ENCODE results near the gene RPLP2.
A peak's percentile ranks its signal among the peaks of the same experiment; 100 is the strongest.

Gene RPLP2

GRCh38 chr11:774873-775592 lies 34.7 kb upstream of the RPLP2 start:
- no peak for DNase-seq

GRCh38 chr11:776263-776560 lies 33.6 kb upstream of the RPLP2 start:
- DNase-seq: no peak

GRCh38 chr11:776561-777287 lies 33.0 kb upstream of the RPLP2 start:
- DNase-seq: peak in 1 of 2 experiments; percentile 15

DNA sequence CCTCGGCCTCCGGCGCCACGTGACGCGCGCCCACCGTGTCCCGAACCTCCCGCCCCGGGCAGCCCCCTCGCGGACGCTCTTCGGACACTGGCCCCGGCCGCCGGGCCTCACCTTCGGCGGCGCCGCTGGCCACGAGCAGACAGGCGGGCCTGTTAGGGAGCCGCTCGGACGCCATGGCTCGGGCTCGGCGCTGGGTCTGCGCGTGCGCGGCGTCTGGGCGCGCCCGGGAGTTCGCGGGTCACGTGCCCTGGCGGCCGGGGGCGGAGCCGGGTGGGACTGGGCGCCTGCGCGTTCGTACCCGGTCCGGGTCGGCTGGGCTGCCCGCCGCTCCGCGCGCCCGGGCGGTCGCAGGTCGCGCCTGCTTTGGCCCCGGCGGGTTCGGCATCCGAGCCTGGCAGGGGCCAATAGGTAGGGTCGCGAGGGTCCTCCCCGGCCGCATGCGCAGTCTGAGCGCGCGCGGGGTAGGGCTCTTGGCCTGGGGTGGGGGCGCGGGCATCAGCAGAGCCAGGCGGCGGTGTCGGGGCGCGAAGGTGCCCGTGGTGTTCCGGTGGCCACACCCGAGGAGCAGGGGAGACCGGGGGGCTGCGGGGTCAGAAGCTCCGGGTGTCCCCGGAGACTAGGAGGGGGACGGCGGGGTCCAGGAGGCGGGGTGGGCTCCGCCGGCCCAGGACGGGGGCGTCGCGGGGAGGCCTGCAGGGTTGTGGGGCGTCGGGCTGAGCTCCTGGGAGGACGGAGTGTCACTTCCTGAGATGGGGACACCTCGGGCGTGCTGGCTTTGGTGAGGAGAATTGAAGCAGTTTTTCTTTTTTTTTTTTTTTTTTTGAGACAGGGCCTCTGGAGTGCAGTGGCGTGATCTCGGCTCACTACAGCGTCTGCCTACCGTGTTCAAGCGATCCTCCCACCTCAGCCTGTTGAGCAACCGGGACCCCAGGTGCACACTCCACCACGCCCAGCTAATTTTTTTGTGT lies 32.2 kb upstream of the RPLP2 start, which contains the start of gene GATD1:
Gene GATD1, minus strand, starts transcription at position 200 of the 968 bp plus-strand sequence. Its CDS starts 25 bp downstream, at position 175.
- DNase-seq: peak; percentile 58 to 78

DNA sequence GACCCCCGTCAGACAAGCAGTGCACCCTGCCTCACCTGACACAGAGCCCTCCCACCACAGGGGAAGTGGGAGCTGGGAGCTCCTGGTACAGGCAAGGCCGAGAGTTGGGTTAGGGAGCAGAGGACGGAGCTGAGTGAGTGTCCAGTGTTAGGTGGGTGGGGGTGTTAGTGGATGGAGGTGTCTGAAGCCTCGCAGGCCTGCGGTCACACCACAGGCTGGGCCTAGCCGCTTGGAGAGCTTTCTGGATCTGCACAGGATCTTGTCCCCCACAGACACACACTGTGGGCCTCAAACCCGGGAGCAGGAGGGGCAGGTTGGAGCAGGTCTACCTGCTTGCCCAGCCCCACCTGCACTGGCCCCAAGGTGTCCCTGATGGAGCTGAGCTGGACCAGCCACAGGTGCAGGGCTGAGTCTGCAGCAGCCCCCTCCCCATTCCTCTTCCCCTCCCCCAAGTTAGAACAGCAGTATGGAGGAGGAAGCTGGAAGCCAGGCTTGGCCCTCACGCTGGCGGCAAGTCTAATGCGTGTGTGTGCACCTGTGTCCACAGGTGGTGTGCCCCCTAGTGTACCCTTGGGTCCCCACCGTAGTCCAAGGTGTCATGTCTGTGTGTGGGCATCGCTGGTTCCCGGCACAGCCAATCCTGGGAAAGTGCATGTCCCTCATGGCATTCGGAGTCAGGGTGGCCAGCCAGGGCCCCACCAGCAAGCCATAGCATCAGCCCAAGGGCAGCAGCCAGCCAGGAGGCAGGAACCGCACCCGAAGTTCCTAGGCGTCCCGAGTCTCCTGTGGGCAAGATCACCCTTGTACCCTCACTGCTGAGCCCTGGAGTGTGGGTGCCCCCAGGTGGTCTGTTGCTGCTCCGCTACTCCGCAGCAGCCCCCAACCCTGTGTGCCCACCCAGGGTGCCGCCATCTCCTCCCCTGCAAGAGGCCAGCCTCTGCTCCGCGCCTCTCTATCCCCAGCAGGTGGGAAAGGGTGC lies 30.5 kb upstream of the RPLP2 start:
- DNase-seq: no peak

- DNase-seq: no peak
Observed at GRCh38 chr11:779955-780532, 29.7 kb upstream of the RPLP2 start.

DNA sequence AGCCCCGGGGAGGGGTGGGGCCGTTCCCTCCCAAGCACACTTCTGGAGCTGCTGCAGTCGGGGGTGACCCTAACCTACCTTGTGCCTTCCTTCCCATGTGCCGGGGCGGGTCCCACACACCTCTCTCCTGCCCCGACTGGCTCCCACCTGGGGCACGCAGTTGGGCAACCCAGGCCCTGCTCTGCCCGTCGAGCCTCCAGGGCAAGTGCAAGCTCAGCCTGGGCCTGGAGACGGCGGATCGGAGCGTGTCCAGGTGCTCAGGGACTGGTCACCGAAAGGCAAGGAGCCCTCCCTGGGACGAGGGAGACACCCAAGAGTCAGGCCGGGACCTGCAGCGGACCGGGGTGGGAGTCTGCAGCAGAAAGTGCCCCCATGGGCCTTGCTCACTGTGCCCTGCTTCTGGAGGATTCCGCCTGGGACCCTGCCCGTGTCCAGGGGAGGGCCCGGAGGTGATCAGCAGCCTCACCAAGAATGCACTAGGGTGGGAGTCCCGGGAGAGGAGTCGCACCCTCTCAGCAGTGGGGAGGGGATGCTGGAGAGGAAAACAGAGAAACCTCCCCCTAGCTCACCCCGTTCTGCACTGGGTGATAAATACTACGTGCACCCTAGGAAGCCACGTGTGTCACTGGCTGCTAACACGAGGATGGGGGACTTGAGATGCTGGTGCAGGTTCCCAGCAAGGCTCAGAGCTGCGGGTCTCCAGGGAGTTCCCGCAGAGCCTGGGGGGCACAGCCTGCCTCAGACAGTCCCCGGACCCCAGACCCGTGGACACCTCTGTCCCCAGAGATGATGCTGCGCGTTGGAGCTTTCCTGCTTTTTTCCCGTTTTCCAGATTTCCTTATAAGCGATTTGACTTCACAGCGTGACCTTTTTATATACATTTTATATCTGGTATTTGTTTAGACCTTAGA lies 27.2 kb upstream of the RPLP2 start:
- no peak for DNase-seq

DNA sequence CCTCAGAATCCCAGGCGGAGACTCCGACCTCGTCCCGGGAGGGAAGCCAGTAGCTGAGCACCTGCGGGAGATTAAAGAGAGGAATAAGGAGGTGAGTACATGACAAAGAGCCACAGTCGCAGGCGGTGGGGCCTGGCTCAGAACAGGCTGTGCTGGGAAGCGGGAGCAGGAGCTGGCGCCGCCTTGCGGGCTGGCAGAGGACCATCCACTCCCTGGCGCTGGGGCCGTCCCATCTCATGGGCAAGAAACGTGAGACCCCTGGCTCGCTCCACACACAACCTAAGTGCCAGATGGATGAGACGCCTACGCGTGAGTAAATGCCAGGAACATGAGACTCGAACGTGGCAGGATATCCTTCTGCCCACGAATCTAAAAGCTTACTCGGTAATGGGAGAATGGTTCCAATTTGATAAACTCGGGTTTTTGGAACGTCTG lies 26.2 kb upstream of the RPLP2 start:
- DNase-seq: no peak

DNA sequence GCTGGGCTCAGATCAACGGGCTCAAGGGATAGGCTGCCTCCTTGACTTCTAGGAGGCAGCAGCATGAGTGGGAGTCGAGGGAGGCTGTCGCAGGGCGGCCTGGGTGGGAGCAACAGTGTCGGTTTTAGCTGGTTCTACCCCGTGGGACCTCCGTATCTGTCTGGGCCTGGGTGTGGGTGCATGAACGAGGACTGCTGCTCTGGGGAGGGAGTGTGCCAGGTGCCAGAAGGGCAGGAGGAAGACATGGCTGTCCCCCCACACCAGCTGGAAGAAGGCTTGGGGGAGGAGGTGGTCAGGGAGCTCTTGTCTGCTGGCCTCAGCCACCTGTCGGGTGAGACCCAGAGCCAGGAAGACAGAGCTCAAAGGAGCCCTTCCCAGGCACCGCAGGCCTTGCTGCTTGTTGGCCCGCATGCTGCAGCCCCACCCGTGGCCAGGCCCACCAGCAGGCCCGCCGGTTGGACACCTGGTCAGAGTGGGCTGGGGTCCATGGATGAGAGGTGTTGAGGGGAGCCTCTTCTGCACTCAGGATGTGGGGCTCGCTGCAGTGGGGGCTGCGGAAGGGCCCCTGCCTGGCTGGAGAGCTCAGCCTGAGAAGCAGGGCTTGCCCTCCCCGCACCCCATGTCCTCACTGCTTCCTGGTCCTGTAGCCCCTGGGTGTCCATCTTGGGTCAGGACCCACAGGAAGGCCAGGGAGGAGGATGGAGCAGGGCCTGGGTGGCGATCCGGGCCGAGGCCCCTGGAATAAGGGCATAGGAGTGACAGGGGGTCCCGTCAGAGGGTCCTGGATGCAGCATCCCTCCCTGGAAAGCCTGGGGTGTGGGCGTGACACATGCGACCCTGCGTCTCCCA lies 23.3 kb upstream of the RPLP2 start:
- DNase-seq: no peak

GRCh38 chr11:787084-787675 lies 22.6 kb upstream of the RPLP2 start:
- DNase-seq: no peak

GRCh38 chr11:788009-788640 lies 21.6 kb upstream of the RPLP2 start:
- no peak for DNase-seq

GRCh38 chr11:788953-789940 lies 20.5 kb upstream of the RPLP2 start:
- no peak for DNase-seq

DNA sequence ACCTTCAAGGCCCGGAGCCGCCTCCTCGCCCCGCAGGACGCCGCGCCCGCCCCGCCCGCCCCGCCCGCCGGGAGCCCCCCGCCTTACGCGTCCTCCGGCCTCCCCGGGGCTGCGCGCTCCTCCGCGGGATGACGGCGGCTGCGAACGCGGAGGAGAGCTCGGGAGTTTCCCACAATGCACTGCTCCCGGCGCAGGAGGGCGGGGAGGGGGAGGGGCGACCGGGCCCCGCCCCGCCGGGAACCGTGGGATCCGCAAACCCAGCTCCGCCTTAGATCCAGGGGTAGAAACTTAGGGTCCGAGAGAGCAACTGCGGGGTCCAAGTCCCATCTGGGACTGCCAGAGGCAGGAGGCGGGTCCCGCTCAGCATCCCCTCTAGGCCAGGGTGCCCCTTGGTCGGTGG lies 19.8 kb upstream of the RPLP2 start, which contains the start of gene CEND1:
Gene CEND1, minus strand, starts transcription at position 148 of the 400 bp plus-strand sequence. CDS start 1,514 bp downstream, outside the sequence.
- DNase-seq: no peak

GRCh38 chr11:790721-791564 lies 18.8 kb upstream of the RPLP2 start:
- no peak for DNase-seq

DNA sequence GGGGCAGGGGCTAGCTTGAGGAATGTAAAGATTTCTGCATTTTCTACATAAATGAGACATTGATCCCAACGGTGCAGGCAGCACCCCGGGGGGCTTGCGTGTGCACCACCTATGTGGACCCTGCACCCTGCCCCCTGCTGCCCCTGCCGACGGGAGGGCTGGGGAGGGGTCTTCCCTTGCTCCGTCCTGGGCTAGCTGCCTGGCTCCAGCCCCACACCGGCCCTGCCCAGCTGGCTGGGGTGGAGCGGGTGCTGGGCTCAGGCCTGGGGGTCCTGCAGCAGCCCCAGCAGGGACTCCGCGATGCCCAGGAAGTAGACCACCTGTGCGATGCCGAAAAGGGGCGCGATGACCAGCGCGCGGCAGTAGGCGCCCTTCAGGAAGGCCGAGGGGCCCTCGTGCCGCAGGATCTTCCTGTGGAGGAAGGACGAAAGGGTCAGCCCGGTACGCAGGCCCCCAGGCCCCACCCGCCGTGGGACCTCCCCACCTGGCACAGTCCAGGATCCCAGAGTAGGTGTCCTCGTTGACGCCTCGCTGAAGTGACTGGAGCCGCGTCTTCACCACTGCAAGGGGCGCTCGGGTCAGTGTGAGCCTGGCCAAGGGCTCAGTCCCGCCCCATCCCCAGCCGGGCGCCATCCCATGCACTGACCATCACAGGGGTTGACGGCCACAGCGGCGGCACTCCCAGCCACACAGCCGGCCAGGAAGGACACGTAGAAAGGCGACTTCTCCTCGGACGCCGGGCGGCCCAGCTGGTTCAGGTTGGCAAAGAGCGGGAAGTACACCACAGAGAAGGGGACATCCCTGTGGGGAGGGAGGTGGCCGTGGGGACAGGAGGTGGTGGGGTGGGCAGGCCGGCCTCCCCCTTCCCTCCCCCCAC lies 17.9 kb upstream of the RPLP2 start:
- no peak for DNase-seq

Measured in AML-193 (cell line).